ENCODE results near the gene MUC20.
"Not testable (repeated sequence)": the region's sequence is repeated elsewhere in the genome, so short reads cannot be mapped to it uniquely, and the experiment has no call there.

DNA sequence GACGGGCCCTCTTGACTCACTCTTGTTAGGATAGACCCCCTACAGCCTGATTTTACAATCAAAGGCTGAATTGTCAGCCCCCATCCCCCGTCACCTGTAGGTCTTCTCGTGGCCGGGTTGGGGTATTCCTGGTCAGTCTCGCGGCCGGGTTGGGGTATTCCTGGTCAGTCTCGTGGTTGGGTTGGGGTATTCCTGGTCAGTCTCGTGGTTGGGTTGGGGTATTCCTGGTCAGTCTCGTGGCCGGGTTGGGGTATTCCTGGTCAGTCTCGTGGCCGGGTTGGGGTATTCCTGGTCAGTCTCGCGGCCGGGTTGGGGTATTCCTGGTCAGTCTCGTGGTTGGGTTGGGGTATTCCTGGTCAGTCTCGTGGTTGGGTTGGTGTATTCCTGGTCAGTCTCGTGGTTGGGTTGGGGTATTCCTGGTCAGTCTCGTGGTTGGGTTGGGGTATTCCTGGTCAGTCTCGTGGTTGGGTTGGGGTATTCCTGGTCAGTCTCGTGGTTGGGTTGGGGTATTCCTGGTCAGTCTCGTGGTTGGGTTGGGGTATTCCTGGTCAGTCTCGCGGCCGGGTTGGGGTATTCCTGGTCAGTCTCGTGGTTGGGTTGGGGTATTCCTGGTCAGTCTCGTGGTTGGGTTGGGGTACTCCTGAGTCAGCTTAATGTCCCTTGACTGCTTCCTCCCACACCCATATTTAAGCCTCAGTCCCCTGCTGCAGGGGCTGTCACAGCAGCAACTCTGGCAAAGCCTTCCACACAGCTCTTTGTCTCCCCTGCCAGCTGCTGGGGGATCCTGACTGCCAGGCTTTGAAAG, 50.3 kb downstream of the MUC20 start:
- TF ChIP-seq CTCF (IDR thresholded peaks at IDR 0.05; ENCODE audit: low read depth, low read length, missing input control); ATF3 (IDR thresholded peaks at IDR 0.05); NR2F2 (IDR thresholded peaks at IDR 0.05); TAF1 (conservative IDR thresholded peaks at IDR 0.05); RAD21 (IDR thresholded peaks at IDR 0.05); HNF4A (conservative IDR thresholded peaks at IDR 0.05); REST (IDR thresholded peaks at IDR 0.05); RXRA (IDR thresholded peaks at IDR 0.05); YY1 (IDR thresholded peaks at IDR 0.05); SP1 (IDR thresholded peaks at IDR 0.05); EGR1 (IDR thresholded peaks at IDR 0.05; ENCODE audit: low read depth in 2 of 2); GABPA (IDR thresholded peaks at IDR 0.05 in 1 of 2, conservative IDR thresholded peaks at IDR 0.05 in 1 of 2): not testable (repeated sequence)
- TF ChIP-seq, protein P1, sequence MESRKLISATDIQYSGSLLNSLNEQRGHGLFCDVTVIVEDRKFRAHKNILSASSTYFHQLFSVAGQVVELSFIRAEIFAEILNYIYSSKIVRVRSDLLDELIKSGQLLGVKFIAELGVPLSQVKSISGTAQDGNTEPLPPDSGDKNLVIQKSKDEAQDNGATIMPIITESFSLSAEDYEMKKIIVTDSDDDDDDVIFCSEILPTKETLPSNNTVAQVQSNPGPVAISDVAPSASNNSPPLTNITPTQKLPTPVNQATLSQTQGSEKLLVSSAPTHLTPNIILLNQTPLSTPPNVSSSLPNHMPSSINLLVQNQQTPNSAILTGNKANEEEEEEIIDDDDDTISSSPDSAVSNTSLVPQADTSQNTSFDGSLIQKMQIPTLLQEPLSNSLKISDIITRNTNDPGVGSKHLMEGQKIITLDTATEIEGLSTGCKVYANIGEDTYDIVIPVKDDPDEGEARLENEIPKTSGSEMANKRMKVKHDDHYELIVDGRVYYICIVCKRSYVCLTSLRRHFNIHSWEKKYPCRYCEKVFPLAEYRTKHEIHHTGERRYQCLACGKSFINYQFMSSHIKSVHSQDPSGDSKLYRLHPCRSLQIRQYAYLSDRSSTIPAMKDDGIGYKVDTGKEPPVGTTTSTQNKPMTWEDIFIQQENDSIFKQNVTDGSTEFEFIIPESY (IDR thresholded peaks at IDR 0.05), result not testable (repeated sequence)
- TF ChIP-seq, protein P2, sequence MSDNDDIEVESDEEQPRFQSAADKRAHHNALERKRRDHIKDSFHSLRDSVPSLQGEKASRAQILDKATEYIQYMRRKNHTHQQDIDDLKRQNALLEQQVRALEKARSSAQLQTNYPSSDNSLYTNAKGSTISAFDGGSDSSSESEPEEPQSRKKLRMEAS (IDR thresholded peaks at IDR 0.05), result not testable (repeated sequence)
